Panc1 (cell line): Measurements from ENCODE around the gene PRR20G. TPM values are rescaled to one million over a fixed set of nuclear protein-coding genes. Genes with fewer than 3 reads are reported as not detected.

Experiments used
- ATAC-seq: fragments of 200-7000 bp; cut with Tn5 transposase; 2 replicates; pipeline ENCODE4 v1.9.1; 2020; ENCODE audit warnings: mild to moderate bottlenecking, moderate library complexity
- BruUV-seq: library from RNA; stranded (reverse); fragments of 400-500 nt; replicated peaks from 2 replicates; lab custom pipeline; 2021; lab: Mats Ljungman, UMichigan
- CTCF ChIA-PET: fragments of 300-600 bp; sonication (Branson Sonifier 250); formaldehyde crosslinking; loops from one replicate; lab custom pipeline; 2022; ENCODE audit warnings: antibody characterized with exemption; lab: Charles Lee
- POLR2A ChIA-PET: fragments of 300-600 bp; sonication (Branson Sonifier 250); formaldehyde crosslinking; loops from one replicate; lab custom pipeline; 2022; ENCODE audit warnings: antibody characterized with exemption; lab: Charles Lee
- DNase-seq: peaks from one replicate; pipeline ENCODE4 v3.0.0-alpha.2; 2010; ENCODE audit warnings: low read depth, low spot score
- H3K27ac ChIP-seq: 2 replicates; pipeline ENCODE4 v1.5.1; 2011; ENCODE audit warnings: mild to moderate bottlenecking, low read length, inconsistent platforms
- H3K27me3 ChIP-seq: fragments of 200-500 bp; sonication (Bioruptor generic); 2 replicates; pipeline ENCODE4 v1.6.0; 2014; ENCODE audit warnings: low read length, inconsistent platforms; ENCODE audit not compliant: control insufficient read depth, insufficient read depth
- H3K36me3 ChIP-seq: fragments of 200-500 bp; sonication (Bioruptor generic); 2 replicates; pipeline ENCODE4 v1.5.1; 2014; ENCODE audit warnings: inconsistent platforms, mild to moderate bottlenecking, low read length, moderate library complexity; ENCODE audit not compliant: control insufficient read depth, insufficient read depth
- H3K4me1 ChIP-seq: 2 replicates; pipeline ENCODE4 v1.5.1; 2011; ENCODE audit warnings: inconsistent platforms, mild to moderate bottlenecking, low read length, moderate library complexity; ENCODE audit not compliant: control insufficient read depth, insufficient read depth
- H3K4me3 ChIP-seq, 2 experiments: 2 replicates each; pipeline ENCODE4 v1.5.1; 2011 to 2012; ENCODE audit warnings: low read depth in 2 of 2, low read length in 2 of 2, mild to moderate bottlenecking in 2 of 2, inconsistent platforms in 1 of 2, moderate library complexity in 1 of 2
- H3K9me3 ChIP-seq: fragments of 200-500 bp; sonication (Bioruptor generic); 2 replicates; pipeline ENCODE4 v1.5.1; 2014; ENCODE audit warnings: low read depth, mild to moderate bottlenecking, inconsistent platforms, low read length, moderate library complexity; ENCODE audit not compliant: control insufficient read depth, insufficient read depth
- CTCF ChIP-seq: fragments of 450-650 bp; IDR thresholded peaks from 2 replicates; pipeline ENCODE4 v1.5.1; 2017; ENCODE audit warnings: mild to moderate bottlenecking
- POLR2AphosphoS5 ChIP-seq: IDR thresholded peaks from 2 replicates; pipeline ENCODE4 v1.6.1; 2012; ENCODE audit warnings: mild to moderate bottlenecking, low read depth, low read length, moderate library complexity
- REST ChIP-seq, 2 experiments: IDR thresholded peaks; 2 replicates each; pipeline ENCODE4 v1.6.1; 2011 to 2012; ENCODE audit warnings: low read depth in 2 of 2, control low read depth in 1 of 2, low read length in 1 of 2, mild to moderate bottlenecking in 1 of 2, moderate library complexity in 1 of 2; ENCODE audit not compliant: insufficient read depth in 1 of 2
- SIN3A ChIP-seq: IDR thresholded peaks from 2 replicates; pipeline ENCODE4 v1.6.1; 2012; ENCODE audit warnings: low read depth, mild to moderate bottlenecking, low read length, moderate library complexity, borderline replicate concordance; ENCODE audit not compliant: insufficient read depth
- TCF7L2 ChIP-seq: IDR thresholded peaks from 2 replicates; pipeline ENCODE4 v1.6.1; 2011; ENCODE audit warnings: mild to moderate bottlenecking, low read depth, low read length, inconsistent platforms
- in situ Hi-C: cut with HindIII; loops from 2 replicates; pipeline ENCODE4 v1.10.0; 2016; ENCODE audit warnings: low sequenced_read_pairs, low pct_unique_long_range_greater_than_20kb
- intact Hi-C: fragments of 100-400 bp; cut with micrococcal nuclease; formaldehyde crosslinking; loops from one replicate; pipeline ENCODE4 v1.10.0; 2022; ENCODE audit not compliant: unreplicated experiment
- total RNA-seq: library from RNA; stranded (reverse); gene quantifications from one replicate; pipeline ENCODE4 v1.2.1, GENCODE V29; 2021; ENCODE audit not compliant: unreplicated experiment

PRR20G gene
- total RNA-seq, 1 experiment from 2014 or later = not detected

- Histone ChIP-seq H3K27ac (no peak overlapping the region), H3K9me3 (peaks cover 16% of the 10 kb centered on the region), H3K4me3 (no peak overlapping the region), H3K4me1 (no peaks in the 10 kb centered on the region), H3K36me3 (no peaks in the 10 kb centered on the region), H3K27me3 (no peaks in the 10 kb centered on the region; the same call in 1 of the 2 replicates)
- DNase-seq (no peak), ATAC-seq (no peak)
- CTCF ChIA-PET = interaction anchor here (1.6 kb wide), 1 partner anchor 201 kb away, joined by 4 read pairs; no protein-coding TSS in a partner anchor
- POLR2A ChIA-PET = no interaction called here
- TF ChIP-seq TCF7L2 (no peak), CTCF (no peak), POLR2AphosphoS5 (no peak), SIN3A (no peak), REST (IDR thresholded peaks at IDR 0.05; ENCODE audit: insufficient read depth in 1 of 2, low read depth in 2 of 2, low read length in 1 of 2) (no peak)
- no TSS peak for BruUV-seq
- in situ Hi-C loops (no loop called here), intact Hi-C loops (loop anchor here (10.0 kb wide), 1 partner anchor 201 kb away; no protein-coding TSS in a partner anchor)
These were observed 34.4 kb downstream of the PRR20G start for GRCh38 chr3:127253491-127253890.

GRCh38 chr3:127252446-127252845 lies 35.4 kb downstream of the PRR20G start:
- ChIA-PET POLR2A (no interaction called here), CTCF (no interaction called here)
- no TSS peak for BruUV-seq
- intact Hi-C loops = loop anchor here (10.0 kb wide), 1 partner anchor 202 kb away; no protein-coding TSS in a partner anchor
- no peak for TF ChIP-seq REST (IDR thresholded peaks at IDR 0.05; ENCODE audit: insufficient read depth in 1 of 2, low read depth in 2 of 2, low read length in 1 of 2)
- TF ChIP-seq SIN3A = no peak
- TF ChIP-seq TCF7L2 = no peak
- no peak for TF ChIP-seq POLR2AphosphoS5
- TF ChIP-seq CTCF = no peak
- no peak for DNase-seq
- H3K4me3 ChIP-seq = no peak overlapping the region
- in situ Hi-C loops = no loop called here
- ATAC-seq = no peak
- no peaks in the 10 kb centered on the region for H3K36me3 ChIP-seq
- H3K27me3 ChIP-seq = no peaks in the 10 kb centered on the region; the same call in 1 of the 2 replicates
- H3K4me1 ChIP-seq = no peaks in the 10 kb centered on the region
- no peak overlapping the region for H3K27ac ChIP-seq
- H3K9me3 ChIP-seq = peaks cover 18% of the 10 kb centered on the region
